ENCODE measurements around the gene CAPN12.

DNA sequence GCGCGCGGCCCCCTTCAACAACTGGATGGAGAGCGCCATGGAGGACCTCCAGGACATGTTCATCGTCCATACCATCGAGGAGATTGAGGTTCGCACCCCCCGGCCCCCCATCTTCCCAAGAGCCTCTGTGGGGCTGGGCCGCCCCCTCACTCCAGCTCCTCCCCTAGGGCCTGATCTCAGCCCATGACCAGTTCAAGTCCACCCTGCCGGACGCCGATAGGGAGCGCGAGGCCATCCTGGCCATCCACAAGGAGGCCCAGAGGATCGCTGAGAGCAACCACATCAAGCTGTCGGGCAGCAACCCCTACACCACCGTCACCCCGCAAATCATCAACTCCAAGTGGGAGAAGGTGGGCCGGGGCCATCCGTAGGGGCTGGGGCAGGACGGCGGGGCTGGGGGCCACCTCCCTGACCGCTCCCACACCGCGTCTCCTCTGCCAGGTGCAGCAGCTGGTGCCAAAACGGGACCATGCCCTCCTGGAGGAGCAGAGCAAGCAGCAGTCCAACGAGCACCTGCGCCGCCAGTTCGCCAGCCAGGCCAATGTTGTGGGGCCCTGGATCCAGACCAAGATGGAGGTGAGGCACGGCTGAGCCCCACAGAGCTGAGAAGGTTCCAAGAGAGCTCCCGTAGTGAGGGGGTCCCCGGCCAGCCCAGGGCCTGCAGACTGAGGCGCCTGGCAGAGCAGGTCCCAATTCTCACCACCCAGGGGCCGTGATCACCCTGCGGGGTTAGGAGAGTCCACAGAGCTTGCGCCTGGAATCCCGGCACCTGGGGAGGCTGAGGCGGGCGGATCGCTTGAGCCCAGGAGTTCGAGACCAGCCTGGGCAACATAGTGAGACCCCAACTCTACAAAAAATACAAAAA is 20.1 kb downstream of the CAPN12 start:
- TF ChIP-seq EZH2phosphoT487 (IDR thresholded peaks at IDR 0.05; ENCODE audit: unreplicated experiment) = no peak
- TF ChIP-seq, protein P1, sequence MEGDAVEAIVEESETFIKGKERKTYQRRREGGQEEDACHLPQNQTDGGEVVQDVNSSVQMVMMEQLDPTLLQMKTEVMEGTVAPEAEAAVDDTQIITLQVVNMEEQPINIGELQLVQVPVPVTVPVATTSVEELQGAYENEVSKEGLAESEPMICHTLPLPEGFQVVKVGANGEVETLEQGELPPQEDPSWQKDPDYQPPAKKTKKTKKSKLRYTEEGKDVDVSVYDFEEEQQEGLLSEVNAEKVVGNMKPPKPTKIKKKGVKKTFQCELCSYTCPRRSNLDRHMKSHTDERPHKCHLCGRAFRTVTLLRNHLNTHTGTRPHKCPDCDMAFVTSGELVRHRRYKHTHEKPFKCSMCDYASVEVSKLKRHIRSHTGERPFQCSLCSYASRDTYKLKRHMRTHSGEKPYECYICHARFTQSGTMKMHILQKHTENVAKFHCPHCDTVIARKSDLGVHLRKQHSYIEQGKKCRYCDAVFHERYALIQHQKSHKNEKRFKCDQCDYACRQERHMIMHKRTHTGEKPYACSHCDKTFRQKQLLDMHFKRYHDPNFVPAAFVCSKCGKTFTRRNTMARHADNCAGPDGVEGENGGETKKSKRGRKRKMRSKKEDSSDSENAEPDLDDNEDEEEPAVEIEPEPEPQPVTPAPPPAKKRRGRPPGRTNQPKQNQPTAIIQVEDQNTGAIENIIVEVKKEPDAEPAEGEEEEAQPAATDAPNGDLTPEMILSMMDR (conservative IDR thresholded peaks at IDR 0.05; ENCODE audit: low read depth in 2 of 2) = no peak
- TF ChIP-seq POLR2AphosphoS5 (IDR thresholded peaks at IDR 0.05; ENCODE audit: low read depth) = no peak
- no peak for TF ChIP-seq ZNF331 (CRISPR knock-in tag; IDR thresholded peaks at IDR 0.05; ENCODE audit: low read depth)
- TF ChIP-seq, protein P2, sequence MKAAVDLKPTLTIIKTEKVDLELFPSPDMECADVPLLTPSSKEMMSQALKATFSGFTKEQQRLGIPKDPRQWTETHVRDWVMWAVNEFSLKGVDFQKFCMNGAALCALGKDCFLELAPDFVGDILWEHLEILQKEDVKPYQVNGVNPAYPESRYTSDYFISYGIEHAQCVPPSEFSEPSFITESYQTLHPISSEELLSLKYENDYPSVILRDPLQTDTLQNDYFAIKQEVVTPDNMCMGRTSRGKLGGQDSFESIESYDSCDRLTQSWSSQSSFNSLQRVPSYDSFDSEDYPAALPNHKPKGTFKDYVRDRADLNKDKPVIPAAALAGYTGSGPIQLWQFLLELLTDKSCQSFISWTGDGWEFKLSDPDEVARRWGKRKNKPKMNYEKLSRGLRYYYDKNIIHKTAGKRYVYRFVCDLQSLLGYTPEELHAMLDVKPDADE (IDR thresholded peaks at IDR 0.05) = no peak
- TF ChIP-seq, protein P3, sequence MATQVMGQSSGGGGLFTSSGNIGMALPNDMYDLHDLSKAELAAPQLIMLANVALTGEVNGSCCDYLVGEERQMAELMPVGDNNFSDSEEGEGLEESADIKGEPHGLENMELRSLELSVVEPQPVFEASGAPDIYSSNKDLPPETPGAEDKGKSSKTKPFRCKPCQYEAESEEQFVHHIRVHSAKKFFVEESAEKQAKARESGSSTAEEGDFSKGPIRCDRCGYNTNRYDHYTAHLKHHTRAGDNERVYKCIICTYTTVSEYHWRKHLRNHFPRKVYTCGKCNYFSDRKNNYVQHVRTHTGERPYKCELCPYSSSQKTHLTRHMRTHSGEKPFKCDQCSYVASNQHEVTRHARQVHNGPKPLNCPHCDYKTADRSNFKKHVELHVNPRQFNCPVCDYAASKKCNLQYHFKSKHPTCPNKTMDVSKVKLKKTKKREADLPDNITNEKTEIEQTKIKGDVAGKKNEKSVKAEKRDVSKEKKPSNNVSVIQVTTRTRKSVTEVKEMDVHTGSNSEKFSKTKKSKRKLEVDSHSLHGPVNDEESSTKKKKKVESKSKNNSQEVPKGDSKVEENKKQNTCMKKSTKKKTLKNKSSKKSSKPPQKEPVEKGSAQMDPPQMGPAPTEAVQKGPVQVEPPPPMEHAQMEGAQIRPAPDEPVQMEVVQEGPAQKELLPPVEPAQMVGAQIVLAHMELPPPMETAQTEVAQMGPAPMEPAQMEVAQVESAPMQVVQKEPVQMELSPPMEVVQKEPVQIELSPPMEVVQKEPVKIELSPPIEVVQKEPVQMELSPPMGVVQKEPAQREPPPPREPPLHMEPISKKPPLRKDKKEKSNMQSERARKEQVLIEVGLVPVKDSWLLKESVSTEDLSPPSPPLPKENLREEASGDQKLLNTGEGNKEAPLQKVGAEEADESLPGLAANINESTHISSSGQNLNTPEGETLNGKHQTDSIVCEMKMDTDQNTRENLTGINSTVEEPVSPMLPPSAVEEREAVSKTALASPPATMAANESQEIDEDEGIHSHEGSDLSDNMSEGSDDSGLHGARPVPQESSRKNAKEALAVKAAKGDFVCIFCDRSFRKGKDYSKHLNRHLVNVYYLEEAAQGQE (IDR thresholded peaks at IDR 0.05; ENCODE audit: unreplicated experiment) = no peak
- TF ChIP-seq EZH2 (IDR thresholded peaks at IDR 0.05; ENCODE audit: low read depth, unreplicated experiment) = no peak
- no peak for TF ChIP-seq CREB1 (CRISPR knock-in tag; IDR thresholded peaks at IDR 0.05; ENCODE audit: low read depth)
- TF ChIP-seq STAT1 (IDR thresholded peaks at IDR 0.05; ENCODE audit: unreplicated experiment) = no peak
